Posterior vena cava (tissue), 2 donors: ENCODE measurements around the gene CCDC33. TPM values are rescaled to one million over a fixed set of nuclear protein-coding genes. Genes with fewer than 3 reads are reported as not detected.

Experiments used
- DNase-seq: peaks from one replicate; pipeline ENCODE4 v3.0.0-alpha.2; 2020; ENCODE audit warnings: low spot score
- intact Hi-C, 2 donors: fragments of 100-400 bp; cut with DNase I; formaldehyde crosslinking; loops; one replicate each; pipeline versions ENCODE4 v1.14.1 to v1.14.2; 2022 to 2023
- long read RNA-seq, 2 donors: library from polyadenylated mRNA; unstranded; transcript quantifications; one replicate each; pipeline ENCODE4 v2.0.0, GENCODE V29; 2020 to 2021
- total RNA-seq, 2 donors: library from RNA; stranded (reverse); fragmentation: NEBNext Ultra II Directional; extraction: Animal tissue kit (Norgen Biotek cat#: 25700); gene quantifications; one replicate each; pipeline ENCODE4 v1.2.1, GENCODE V29; 2021
- donor health status: DM: yes; HTN: yes; CAD: no.
- donor health status: DM: yes; HTN: yes; CAD: no.

The CCDC33 gene
- not detected for total RNA-seq
- long read RNA-seq, donor 1 = 0 reads
- long read RNA-seq, donor 2 = 0 reads

- intact Hi-C loops = loop anchor here in 1 of 2 donors (2.0 kb wide), 1 partner anchor 69 kb away; no protein-coding TSS in a partner anchor
- DNase-seq = no peak
Measured at GRCh38 chr15:74235962-74236361, at the start of gene CCDC33. Gene CCDC33, plus strand, starts transcription at chr15:74236326. Its CDS starts 394 bp downstream, at chr15:74236720.

GRCh38 chr15:74188216-74188615 is 47.9 kb upstream of the CCDC33 start:
- intact Hi-C loops = no loop called here
- DNase-seq = no peak

DNA sequence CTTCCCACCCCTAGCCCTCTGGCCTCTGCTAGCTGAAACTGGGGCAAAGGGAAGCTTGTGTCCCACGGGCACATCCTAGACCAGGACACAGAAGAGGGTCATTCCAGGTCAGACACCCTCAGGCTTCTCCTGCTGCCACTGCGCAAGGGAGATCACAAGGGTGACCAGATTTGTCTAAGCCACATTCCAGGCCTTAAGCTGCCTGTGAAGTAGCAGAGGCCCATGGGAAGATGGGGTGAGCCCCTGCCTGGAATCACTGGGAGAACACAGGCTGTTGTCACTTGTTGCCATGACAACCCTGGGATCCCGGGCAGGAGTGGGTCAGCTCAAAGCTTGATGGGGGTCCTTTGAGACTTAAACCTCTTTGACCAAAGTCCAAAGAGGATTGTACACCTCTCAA is 44.3 kb upstream of the CCDC33 start:
- DNase-seq = no peak
- intact Hi-C loops = no loop called here

- intact Hi-C loops = no loop called here
Measured at GRCh38 chr15:74192751-74193150, 43.4 kb upstream of the CCDC33 start.

GRCh38 chr15:74193299-74193718 is 42.8 kb upstream of the CCDC33 start:
- no peak for DNase-seq
- intact Hi-C loops = no loop called here

More at GRCh38 chr15:74192751-74193150, 43.4 kb upstream of the CCDC33 start:
- no peak for DNase-seq

- DNase-seq = no peak
- intact Hi-C loops = no loop called here
Measured at GRCh38 chr15:74193905-74194304, 42.2 kb upstream of the CCDC33 start.

DNA sequence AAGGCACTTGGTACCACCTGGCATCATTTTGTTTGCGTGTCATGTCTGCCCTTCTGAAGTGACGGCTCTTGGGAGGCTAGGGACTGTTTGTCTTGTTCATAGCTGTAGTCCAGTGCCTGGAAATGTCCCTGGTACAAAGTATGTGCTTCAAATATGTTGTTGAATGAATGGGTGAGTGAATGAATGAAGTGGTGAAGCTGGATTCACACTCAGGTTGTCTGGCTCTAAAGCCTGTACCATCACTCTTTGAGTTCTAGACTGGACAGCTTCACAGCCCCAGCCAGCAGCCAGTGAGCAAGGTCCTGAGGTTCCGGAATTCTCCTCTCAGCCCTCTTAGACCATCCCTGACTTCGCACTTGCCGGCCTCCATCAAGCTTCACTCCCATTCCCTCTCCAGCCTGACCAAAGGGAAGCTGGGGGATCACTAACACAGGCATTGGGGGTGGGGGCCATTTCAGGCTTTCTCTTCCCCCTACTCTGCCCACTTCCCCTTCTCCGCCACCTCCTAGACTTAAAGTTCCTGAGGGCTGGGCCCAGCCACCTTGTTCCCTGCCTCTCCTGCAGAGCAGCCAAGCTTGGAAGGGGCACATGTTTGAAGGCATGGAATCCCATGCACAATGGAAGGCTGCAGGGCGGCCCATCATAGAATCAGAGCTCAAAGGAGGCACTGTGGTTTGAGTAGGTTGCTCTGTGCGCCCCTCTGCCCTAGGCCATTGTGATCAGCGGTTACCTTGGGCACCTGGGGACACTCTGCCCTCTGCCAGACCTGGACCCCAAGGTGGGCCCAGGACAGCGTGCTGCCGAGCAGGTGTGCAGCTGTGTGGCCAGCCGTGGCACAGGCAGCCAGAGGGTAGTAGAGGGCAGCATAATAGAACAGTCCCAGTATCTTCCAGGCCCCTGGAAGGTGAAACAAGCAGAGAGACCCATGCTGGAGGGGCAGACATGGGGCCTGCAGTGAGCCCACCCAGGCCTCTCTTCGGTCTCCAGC is 41.3 kb upstream of the CCDC33 start:
- no peak for DNase-seq
- intact Hi-C loops = no loop called here

DNA sequence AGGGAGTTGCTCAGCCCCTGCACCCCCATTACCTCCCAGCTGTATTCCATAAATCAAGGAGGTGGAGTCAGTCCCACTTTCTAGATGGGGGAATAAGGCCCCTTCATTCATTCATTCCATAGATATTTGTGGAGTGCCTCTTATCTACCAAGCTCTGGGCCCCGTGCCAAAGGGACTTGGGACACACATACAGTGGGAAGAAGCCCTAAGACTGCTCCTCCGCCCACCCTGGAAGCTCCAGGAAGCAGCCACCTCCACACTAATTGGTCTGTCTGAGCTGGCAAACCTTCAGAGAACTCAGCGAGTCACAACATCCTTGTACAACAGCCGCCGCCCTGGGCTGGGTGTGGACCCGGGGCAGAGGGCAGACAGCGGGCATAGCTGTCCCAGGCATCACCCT is 40.0 kb upstream of the CCDC33 start:
- intact Hi-C loops = no loop called here
- peak; percentile 91 for DNase-seq

DNA sequence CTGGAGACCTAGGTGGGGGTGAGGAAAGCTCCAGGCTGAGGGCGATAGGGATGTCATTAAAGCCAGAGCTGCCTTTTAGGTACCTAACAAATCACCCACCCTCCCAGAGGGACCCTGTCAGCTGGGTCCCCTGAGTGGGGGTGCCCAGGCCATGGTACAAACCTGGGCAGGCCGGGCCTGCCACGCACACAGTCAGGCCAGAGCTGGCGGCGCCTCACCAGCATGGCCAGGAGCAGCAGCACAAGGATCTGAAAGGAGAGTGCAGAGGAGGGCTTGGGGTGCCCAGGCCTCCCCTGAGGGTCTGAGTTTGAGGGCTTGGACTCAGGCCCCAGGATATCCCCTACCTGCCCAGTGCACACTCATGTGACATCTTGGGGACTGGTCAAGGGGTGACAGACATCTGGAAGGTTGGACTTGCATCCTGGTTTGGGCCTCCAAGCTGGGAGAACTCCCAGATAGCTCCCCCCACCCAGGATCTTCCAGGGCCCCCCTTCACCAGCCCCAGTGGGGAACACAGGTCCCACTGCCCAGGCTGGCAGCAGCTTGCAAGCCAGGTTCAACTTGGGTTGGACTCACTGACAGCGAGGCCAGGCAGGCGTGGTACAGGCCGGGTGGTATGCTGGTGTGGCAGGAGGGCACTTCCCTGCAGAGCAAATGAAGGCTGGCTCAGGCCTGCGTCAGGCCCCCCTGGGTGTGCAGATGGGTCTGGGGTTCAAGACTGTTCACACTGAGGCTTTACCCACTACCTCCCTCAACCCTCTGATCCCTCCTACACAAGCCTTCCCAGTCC is 38.8 kb upstream of the CCDC33 start:
- no peak for DNase-seq

DNA sequence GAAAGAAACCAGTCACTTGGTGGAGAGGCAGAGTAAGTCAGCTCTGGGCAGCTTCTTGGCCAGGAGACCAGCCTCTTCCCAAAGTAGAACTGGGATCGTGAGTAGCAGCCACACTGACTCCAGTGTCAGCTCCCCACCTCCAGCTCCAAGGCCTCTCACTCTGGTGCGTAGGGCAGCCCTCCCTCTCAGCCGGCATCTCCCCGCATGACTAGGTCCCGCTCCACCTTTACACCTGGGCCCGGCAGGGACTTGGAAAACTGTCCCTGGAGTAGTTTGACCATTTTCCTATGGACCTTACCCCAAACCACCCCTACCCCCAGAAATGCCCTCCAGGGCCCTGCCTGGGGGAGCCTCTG is 36.9 kb upstream of the CCDC33 start:
- intact Hi-C loops = no loop called here
- DNase-seq = no peak

More for the DNA sequence above, 38.8 kb upstream of the CCDC33 start:
- intact Hi-C loops = no loop called here

- DNase-seq = no peak
- intact Hi-C loops = no loop called here
Measured at GRCh38 chr15:74200412-74200815, 35.7 kb upstream of the CCDC33 start.

GRCh38 chr15:74200871-74201419 is 35.2 kb upstream of the CCDC33 start:
- DNase-seq = no peak
- intact Hi-C loops = no loop called here

GRCh38 chr15:74201710-74202420 is 34.3 kb upstream of the CCDC33 start:
- intact Hi-C loops = no loop called here

DNA sequence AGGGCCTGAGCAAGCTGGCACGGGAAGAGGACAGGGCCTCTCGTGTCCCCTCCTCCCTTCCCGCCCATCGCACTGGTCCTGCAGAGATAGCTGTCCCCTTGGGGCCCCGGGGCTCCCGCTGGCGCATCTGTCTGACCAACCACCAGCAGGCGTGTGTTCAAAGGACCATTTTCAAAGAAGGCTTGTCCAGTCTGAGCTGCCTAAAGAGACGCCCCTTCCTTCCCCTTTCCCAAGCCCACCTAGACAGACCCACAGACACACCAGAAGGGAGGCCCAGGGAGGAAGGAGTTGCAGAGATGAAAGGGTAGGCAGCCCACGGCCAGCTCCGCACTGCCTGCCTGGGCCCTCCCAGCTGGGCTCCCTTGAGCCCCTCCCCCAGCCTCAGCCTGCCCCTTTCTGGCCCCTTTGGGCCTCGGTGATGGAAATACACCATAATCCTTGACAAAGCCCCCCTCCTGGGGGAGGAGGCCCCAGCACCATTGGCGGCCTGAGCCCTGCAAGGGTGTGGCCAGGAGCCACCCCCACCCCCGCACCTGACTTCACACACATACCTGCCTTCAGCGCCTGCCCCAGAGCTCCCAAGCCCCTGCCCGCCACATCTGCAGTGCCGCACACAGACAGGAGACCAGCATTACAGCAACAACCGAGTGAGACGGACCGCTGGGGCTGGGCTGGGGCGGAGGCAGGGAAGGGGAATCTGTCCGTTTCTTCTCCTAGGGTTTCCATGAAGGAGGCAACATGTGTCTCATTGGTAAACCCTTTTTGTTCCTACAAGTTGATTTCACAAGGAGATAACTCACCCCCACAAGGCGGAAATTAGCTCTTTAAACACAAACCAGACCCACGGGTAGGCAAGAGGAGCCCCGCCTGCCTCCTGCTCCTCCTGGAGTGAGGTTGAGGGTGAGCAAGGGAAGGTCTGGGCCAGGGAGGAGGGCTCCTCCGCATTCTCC is 33.4 kb upstream of the CCDC33 start, which contains the start of gene STRA6:
STRA6 (minus strand) TSS at position 336 of the 950 bp plus-strand sequence. CDS start 520 bp downstream, outside the sequence.
- intact Hi-C loops = no loop called here
- no peak for DNase-seq

More at GRCh38 chr15:74201710-74202420, 34.3 kb upstream of the CCDC33 start:
- DNase-seq = no peak

DNA sequence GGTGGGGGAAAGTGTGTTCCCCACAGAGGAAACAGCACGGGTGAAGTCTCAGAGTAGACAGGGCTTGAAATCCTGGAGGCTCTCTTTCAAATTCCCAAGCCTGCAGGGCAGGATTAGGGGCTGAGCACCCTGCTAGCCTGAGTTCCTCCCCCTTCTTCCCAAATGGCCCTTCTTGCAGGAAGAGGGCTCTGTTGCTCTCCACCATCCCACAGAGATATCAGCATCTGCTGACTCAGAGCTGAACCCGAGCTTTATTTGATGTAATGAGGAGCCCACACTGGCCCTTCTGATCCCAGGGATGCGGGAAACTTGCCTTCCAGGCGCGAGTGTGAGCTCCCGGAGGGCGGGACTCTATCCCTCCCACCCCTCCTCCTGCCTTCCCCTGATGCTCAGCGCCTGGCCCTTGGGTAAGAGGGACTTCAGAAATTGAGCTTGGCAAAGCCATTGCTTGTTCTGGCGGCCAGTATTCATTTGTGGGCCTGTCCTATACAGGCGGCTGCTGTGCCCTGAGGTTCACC is 32.2 kb upstream of the CCDC33 start:
- peak; percentile 93 for DNase-seq
- intact Hi-C loops = no loop called here

- no peak for DNase-seq
- intact Hi-C loops = no loop called here
Measured at GRCh38 chr15:74205582-74205947, 30.6 kb upstream of the CCDC33 start.

DNA sequence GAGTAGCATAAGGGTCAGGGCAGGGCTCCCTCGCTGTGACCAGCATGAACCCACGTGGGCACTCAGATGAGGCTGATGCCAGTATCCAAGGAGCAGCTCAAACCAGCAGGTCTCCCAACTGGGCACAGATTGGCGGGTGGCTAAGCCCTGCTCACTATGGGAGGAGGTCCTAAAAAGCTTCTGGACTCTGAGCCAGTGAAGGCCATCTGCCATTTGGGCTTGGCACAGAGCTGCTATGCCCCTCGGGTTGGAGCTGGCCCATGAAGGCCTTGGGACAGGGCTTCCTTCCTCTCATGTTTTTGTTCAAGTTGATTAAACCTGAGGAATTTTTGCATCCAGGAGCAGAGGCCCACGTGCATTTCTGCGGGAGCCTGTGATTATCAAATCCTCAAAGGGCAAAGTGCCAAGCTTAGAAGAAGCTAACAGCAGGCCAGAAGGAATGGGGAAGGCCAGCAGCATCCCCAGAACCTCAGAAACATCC is 29.3 kb upstream of the CCDC33 start:
- no peak for DNase-seq
- intact Hi-C loops = no loop called here
